ENCODE data around the gene SUN1. TPM values are rescaled to one million over a fixed set of nuclear protein-coding genes. Genes with fewer than 3 reads are reported as not detected.

Gene SUN1
- total and polyA plus RNA-seq, 7 donors: 23.4 to 130 (median 108) TPM

DNA sequence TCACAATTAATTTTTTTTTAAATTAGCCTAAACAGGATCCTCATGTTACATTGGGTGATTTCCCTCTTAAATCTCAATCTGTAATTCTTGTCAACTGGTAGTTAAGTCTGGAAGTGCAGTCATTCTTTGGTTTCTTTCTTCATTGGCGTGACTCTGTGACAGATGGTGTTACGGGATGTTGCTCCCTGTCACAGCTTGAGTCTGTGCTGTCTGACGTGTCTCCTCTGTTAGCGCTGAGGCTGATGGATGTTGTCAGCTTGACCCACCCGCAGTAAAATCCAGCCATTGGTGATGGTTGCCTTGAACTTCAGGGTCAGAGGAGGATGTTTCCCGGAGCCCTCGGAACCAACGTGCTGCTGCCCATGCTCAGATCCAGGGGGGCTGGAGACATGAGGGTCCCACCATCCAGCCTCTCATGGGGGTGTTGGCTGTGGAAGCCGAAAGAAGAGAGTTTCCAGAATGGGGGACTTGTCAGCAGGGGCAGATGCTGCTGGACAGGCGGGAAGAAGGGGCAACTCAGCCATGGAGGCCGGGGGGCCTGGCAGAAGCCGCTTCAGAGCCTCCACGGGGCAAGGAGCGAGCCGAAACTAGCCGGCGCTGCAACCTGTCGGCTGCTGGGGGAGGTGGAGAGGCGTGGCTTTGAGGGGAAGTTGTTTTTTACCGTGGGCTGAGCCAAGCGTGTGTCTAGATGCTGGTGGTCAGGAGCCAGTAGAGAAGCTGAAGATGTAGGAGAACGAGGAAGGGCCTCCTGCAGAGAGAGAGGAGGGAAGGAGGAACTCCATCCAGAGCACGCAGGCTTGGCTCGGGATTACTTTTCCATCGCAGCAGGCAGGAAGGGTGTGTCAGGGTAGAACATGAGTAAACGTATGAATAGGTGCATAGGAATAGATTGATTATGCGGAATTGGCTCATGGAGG, 3.5 kb downstream of the SUN1 start:
- peak overlapping the region; percentile 84 to 92 (median 89) for H3K27ac ChIP-seq
- no peak overlapping the region for H3K4me3 ChIP-seq
- TF ChIP-seq EP300 (IDR thresholded peaks at IDR 0.05) (no peak), POLR2AphosphoS5 (IDR thresholded peaks at IDR 0.05) (no peak), POLR2A (IDR thresholded peaks at IDR 0.05) (no peak)
- TF ChIP-seq, protein P1, sequence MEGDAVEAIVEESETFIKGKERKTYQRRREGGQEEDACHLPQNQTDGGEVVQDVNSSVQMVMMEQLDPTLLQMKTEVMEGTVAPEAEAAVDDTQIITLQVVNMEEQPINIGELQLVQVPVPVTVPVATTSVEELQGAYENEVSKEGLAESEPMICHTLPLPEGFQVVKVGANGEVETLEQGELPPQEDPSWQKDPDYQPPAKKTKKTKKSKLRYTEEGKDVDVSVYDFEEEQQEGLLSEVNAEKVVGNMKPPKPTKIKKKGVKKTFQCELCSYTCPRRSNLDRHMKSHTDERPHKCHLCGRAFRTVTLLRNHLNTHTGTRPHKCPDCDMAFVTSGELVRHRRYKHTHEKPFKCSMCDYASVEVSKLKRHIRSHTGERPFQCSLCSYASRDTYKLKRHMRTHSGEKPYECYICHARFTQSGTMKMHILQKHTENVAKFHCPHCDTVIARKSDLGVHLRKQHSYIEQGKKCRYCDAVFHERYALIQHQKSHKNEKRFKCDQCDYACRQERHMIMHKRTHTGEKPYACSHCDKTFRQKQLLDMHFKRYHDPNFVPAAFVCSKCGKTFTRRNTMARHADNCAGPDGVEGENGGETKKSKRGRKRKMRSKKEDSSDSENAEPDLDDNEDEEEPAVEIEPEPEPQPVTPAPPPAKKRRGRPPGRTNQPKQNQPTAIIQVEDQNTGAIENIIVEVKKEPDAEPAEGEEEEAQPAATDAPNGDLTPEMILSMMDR (IDR thresholded peaks at IDR 0.05): no peak
- H3K36me3 ChIP-seq: peaks cover 0 to 18% (median 7%) of the 10 kb centered on the region in 4 donors
- H3K9me3 ChIP-seq: no peaks in the 10 kb centered on the region
- peaks cover 0 to 83% (median 70%) of the 10 kb centered on the region in 4 donors for H3K4me1 ChIP-seq
- H3K27me3 ChIP-seq: no peaks in the 10 kb centered on the region
- WGBS, 2 donors: 64 to 69% methylated on average over 27 of the region's 27 CpGs
- DNase-seq: no peak
- intact Hi-C loops (cut with DNase I): loop anchor here (2.0 kb wide), 1 partner anchor 39 kb away; no protein-coding TSS in a partner anchor

DNA sequence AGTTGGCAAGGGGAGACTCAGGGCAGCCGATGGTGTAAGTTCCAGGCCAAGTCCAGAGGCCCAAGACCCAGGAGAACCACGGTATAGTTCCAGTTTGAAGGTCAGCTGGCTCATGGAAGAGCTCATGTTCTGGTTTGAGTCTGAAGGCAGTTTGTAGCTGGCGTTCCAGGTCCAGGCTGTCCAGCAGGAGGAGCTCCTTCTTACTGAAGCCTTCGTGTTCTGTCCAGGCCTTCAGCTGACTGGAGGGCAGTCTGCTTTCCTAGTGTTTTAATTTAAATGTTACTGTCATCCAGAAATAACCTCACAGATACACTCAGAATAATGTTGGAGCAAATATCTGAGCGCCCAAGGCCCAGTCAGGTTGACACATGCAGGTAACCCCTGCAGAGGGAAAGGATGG, 4.2 kb downstream of the SUN1 start:
- Histone ChIP-seq H3K9me3 (no peaks in the 10 kb centered on the region), H3K4me3 (no peak overlapping the region), H3K36me3 (peaks cover 0 to 18% (median 7%) of the 10 kb centered on the region in 4 donors), H3K4me1 (peaks cover 0 to 83% (median 67%) of the 10 kb centered on the region in 4 donors), H3K27ac (peak overlapping the region; percentile 84 to 92 (median 89)), H3K27me3 (no peaks in the 10 kb centered on the region)
- WGBS, 2 donors: 49 to 80% methylated on average over 5 of the region's 5 CpGs
- peak; percentile 76 for DNase-seq
- TF ChIP-seq POLR2A (IDR thresholded peaks at IDR 0.05) (no peak), POLR2AphosphoS5 (IDR thresholded peaks at IDR 0.05) (peak in 2 of 4 donors; percentile 17 to 20), EP300 (IDR thresholded peaks at IDR 0.05) (no peak)
- TF ChIP-seq, protein P1 (IDR thresholded peaks at IDR 0.05): peak in 3 of 4 experiments; percentile 47 to 49 (median 48)
- intact Hi-C loops (cut with DNase I): loop anchor here (2.0 kb wide), 1 partner anchor 38 kb away; no protein-coding TSS in a partner anchor

DNA sequence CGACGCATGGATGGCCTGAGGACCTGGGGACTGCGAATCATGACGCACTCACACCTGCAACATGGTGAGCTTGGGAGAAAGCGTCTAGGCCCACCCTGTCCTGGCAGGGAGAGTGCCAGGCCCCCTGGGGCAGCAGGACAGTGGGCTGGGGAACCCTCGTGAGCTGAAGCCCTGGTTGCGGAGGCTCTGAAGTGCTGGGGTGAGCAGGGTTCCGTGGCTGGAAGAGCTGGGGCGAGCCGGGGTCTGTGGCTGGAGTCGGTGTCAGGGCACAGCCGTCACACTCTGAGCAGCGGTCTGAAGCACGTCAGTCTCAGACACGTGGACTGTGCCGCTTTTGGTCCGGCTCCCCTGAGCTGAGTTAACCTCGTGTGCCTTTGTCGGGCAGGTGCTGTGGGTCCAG, 4.7 kb downstream of the SUN1 start:
- TF ChIP-seq POLR2A (IDR thresholded peaks at IDR 0.05): no peak
- TF ChIP-seq POLR2AphosphoS5 (IDR thresholded peaks at IDR 0.05): no peak
- TF ChIP-seq EP300 (IDR thresholded peaks at IDR 0.05): no peak
- TF ChIP-seq, protein P1 (IDR thresholded peaks at IDR 0.05): no peak
- H3K27ac ChIP-seq: peak overlapping the region; percentile 84 to 92 (median 89)
- H3K4me3 ChIP-seq: no peak overlapping the region
- WGBS, 2 donors: 94 to 96% methylated on average over 19 of the region's 19 CpGs
- peaks cover 0 to 83% (median 70%) of the 10 kb centered on the region in 4 donors for H3K4me1 ChIP-seq
- intact Hi-C loops (cut with DNase I): loop anchor here (2.0 kb wide), 1 partner anchor 38 kb away; no protein-coding TSS in a partner anchor
- H3K9me3 ChIP-seq: no peaks in the 10 kb centered on the region
- DNase-seq: no peak
- no peaks in the 10 kb centered on the region for H3K27me3 ChIP-seq
- H3K36me3 ChIP-seq: peaks cover 0 to 19% (median 7%) of the 10 kb centered on the region in 4 donors

DNA sequence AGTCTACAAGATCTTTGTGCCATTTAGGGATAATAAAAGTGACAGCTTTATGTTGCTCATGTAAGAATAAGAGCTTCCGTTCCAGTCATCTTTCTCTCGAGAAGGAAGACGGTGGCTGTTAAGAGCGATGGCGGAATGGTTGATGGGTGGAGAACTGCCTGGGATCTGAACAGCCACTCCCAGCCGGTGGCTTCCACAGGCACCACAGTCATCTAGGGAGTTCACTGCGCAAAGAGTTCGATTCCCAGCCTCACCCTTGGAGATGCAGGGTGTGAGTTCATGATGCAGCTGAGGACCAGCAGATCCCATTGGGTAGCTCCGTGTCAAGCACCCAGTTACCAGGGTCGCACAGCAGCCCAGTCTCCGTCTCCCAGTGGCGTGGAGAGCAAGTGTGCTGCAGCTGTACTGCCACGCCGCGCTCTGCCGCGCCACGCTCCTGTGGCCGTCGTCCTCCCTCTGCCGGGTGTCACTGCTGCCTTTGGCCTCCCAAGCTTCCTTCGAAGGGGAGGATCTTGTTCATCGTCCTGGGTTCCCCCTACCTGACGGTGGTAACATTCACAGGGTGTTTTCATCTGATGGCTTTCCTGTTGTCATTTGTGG, 7.8 kb downstream of the SUN1 start:
- peaks cover 0 to 68% (median 56%) of the 10 kb centered on the region in 4 donors for H3K4me1 ChIP-seq
- peak; percentile 48 for DNase-seq
- intact Hi-C loops (cut with DNase I): no loop called here
- H3K9me3 ChIP-seq: no peaks in the 10 kb centered on the region
- no peaks in the 10 kb centered on the region for H3K27me3 ChIP-seq
- 91 to 92% methylated on average over 24 of the region's 24 CpGs for whole genome bisulfite sequencing, 2 donors
- TF ChIP-seq, protein P1 (IDR thresholded peaks at IDR 0.05): no peak
- TF ChIP-seq POLR2AphosphoS5 (IDR thresholded peaks at IDR 0.05) (no peak), EP300 (IDR thresholded peaks at IDR 0.05) (no peak)
- peak overlapping the region in 1 of 4 donors; percentile 52 for H3K27ac ChIP-seq
- H3K36me3 ChIP-seq: peaks cover 0 to 48% (median 26%) of the 10 kb centered on the region in 4 donors
- no peak overlapping the region for H3K4me3 ChIP-seq
